LHCN-M2 (cell line): ENCODE measurements around the gene MAN1B1. TPM values are rescaled to one million over a fixed set of nuclear protein-coding genes. Genes with fewer than 3 reads are reported as not detected.
A peak's percentile ranks its signal among the peaks of the same experiment; 100 is the strongest.

Experiments
- DNase-seq: peaks from one replicate; pipeline ENCODE4 v3.0.0-alpha.2; 2012; ENCODE audit warnings: low read depth
- total RNA-seq: library from RNA; depleted of rRNA; stranded (reverse); fragments of >200 nt; gene quantifications from 2 replicates; pipeline ENCODE4 v1.2.3, GENCODE V29; 2014

Gene MAN1B1
- total RNA-seq, 1 experiment from 2014 or later: 78.4 TPM

- DNase-seq: no peak
Observed at GRCh38 chr9:137068539-137069507, 18.0 kb upstream of the MAN1B1 start.

GRCh38 chr9:137069508-137070091 is 17.2 kb upstream of the MAN1B1 start:
- no peak for DNase-seq

- DNase-seq: peak; percentile 83
Observed at GRCh38 chr9:137070201-137070905, 16.4 kb upstream of the MAN1B1 start, which contains the start of gene SAPCD2. SAPCD2 (minus strand) TSS chr9:137070557; CDS start chr9:137070460, 97 bp downstream.

DNA sequence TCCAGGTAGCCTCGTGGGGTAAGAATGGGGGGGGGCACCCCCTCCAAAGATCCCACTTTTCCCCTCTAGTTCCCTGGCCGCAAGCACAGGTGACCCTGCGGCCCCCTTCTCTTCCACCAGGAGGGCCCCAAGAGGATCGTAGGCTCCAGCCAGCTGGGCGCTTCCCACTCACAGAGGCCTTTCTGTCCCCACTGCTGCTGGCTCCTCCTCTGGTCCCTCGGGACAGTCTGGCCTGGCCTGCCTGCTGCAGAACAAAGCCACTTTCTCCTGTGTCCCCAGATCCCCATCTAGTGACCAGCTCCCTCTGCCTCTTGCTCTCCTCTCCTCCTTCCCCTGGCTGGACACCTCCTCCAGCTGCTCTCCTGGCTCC is 15.9 kb upstream of the MAN1B1 start:
- DNase-seq: no peak

- no peak for DNase-seq
Observed at GRCh38 chr9:137071282-137071681, 15.5 kb upstream of the MAN1B1 start.

DNA sequence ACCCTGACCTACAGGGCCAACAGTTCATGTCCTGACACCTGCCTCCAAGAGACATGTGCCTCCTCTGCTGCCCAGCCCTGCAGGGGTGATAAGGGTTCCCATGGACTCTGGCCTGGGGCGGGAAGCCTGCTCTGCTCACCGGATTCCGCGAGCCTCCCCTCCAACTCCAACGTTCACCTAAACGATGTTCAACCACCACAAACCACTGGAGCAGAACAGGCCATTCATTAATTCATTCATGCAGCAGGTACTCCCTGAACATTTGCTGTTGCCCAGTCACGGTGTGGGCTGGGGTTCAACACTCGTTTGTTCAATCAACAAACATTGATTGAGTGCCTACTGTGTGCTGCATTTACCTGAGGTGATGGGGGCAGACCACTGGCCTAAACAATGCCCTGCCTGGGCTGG is 12.8 kb upstream of the MAN1B1 start:
- no peak for DNase-seq

DNA sequence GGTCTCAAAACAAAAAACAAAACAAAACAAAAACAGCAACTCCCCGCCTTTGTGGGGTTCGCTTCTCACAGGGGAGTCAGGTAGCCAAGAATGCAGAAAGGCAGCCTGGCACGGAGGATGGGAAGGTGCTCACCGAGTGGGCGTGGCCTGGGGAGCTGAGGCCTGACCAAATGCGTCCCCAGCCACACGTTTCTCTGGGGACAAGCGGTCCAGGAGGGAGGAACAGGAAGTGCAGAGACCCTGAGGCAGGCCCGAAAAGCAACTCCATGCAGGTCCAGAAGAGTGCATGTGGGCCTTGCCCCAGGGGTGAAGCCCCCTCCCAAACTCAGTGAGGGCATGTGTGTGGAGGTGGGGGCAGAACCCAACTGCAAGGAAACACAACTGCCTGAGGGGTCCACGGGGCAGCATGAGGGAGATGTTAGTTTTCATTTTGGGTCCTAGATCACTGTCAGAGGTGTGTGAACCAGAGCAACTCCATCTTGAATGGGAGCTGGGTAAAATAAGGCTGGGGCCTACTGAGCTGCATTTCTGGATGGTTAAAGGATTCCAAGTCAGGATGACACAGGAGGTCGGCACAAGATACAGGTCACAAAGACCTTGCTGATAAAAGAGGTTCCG is 12.0 kb upstream of the MAN1B1 start:
- DNase-seq: no peak

DNA sequence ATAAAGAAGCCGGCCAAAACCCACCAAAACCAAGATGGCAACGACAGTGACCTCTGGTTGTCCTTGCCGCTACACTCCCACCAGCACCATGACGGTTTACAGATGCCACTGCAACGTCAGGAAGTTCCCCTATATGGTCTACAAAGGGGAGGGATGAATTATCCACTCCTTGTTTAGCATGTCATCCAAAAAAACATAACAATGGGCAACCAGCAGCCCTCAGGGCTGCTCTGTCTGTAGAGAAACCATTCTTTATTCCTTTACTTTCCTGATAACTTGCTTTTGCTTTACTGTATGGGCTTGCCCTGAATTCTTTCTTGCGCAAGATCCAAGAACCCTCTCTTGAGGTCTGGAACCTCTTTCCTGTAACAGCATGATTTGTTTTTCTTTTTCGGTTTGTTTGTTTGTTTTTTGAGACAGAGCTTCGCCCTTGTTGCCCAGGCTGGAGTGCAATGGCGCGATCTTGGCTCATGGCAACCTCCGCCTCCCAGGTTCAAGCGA is 11.5 kb upstream of the MAN1B1 start:
- DNase-seq: no peak

GRCh38 chr9:137076636-137077009 is 10.2 kb upstream of the MAN1B1 start:
- no peak for DNase-seq

GRCh38 chr9:137077010-137077747 is 9.6 kb upstream of the MAN1B1 start, which contains the start of gene UAP1L1:
UAP1L1 (plus strand) TSS chr9:137077517; CDS start chr9:137077533, 16 bp downstream.
- DNase-seq: peak; percentile 61

GRCh38 chr9:137077758-137078693 is 8.8 kb upstream of the MAN1B1 start:
- no peak for DNase-seq

DNA sequence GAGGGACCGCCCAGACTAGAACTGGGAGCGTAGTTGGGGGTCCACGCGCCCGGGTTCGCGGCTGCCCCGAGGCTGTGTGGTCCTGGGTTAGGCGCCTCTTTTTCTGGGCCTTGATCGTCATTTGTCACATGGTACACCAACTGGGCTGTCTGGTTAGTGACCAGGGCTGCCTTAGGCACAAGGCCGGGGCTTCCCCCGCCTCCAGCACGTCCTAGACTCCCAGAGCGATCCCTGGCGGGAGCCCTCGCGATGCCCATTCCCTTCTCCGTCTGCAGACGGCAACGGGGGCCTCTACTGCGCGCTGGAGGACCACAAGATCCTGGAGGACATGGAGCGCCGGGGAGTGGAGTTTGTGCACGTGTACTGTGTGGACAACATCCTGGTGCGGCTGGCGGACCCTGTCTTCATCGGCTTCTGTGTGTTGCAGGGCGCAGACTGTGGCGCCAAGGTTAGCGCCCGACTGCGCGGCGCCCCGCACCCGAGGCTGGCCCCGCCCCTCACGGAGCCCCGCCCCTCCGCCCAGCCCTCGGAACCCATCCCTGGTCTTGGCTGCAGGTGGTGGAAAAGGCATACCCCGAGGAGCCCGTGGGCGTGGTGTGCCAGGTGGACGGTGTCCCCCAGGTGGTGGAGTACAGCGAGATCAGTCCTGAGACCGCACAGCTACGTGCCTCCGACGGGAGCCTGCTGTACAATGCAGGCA is 7.9 kb upstream of the MAN1B1 start:
- no peak for DNase-seq

GRCh38 chr9:137079401-137079787 is 7.4 kb upstream of the MAN1B1 start:
- DNase-seq: no peak

- DNase-seq: no peak
Observed at GRCh38 chr9:137080260-137081122, 6.3 kb upstream of the MAN1B1 start.

DNA sequence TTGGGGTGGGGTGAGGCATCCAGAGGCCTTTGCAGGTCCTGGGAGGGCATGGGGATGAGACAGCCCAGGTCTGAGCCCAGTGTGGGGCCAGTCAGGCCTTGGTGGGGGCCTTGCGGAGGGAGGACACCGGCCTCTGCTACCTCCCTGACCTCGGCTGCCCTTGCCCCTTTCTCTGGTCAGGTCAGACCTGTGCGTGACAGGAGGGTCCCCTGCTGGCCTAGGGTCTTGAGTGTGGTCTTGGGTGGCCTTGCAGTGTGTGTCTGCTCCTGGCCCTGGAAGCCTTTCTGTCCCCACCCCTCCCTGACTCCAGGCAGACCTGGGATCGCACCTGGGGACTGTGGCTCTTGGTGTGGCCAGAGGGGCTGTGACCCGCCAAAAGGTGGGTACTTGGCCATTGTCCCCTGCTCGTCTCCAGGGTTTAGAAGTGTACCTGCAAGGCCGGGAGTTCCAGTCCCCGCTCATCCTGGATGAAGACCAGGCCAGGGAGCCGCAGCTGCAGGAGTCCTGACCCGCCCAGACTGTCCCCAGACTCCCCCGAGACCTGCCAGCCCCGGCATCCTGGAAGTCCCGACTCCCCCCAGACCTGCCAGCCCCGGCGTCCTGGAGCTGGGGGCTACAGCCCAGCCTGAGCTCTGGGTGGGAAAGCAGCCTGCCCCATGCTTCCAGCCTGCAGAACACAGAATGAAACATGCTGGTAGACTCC is 4.4 kb upstream of the MAN1B1 start:
- DNase-seq: no peak

DNA sequence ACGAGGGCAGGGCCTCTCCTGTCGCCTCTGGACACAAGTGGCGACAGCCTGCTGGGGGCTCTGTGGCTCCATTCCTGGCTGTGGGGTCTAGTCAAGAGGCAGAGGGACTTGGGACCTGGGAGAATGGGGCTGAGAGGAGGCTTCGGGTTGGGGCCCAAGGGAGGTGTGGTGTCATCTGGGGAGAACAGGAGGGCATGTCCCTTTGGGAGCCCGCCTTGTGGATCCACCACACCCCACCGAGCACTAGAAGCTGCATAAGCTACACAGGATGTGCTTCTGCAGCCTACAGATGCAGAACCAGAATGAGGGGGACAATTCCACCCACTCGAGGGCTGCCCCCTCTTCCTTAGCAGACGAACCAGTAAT is 3.9 kb upstream of the MAN1B1 start:
- DNase-seq: no peak

DNA sequence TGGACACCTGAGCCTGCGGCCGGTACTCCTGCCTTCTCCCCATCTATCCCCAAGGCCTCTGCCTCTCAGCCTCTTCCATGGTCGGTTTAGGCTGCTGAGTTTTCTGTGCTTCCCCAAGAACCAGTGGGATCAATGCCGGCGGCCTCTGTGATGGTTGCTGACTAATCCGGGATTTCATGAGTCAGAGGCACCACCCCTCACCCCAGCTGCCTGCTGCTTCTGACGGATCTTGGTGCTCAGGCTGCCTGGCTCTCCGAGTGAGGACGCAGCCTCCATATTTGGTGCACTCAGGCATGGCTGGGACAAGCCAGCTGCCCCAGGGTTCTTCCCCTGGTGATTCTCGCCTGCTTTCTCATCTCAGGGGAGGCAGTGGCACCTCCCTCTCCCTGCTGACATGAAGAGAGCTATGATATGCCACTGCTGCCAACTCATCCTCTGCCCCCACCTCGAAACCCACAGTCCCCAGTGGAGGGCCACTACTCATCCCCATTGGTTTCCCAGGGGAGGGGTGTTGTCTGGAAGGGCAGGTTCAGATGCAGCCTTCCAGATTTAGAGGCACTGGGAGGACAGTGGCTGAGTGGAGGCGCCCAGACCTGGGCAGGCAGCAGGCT is 3.3 kb upstream of the MAN1B1 start:
- peak; percentile 98 for DNase-seq
